Stimulated activated CD8-positive, alpha-beta memory T cell treated with anti-CD3 and anti-CD28 coated beads, Interleukin-15, amount 100 ng/mL, for 1 hour (primary cell): Measurements from ENCODE around the gene ACBD5.

ENCODE experiments used
- DNase-seq: peaks from one replicate; pipeline ENCODE4 v3.0.0-alpha.2; 2020; ENCODE audit warnings: low read depth

The ACBD5 gene

DNA sequence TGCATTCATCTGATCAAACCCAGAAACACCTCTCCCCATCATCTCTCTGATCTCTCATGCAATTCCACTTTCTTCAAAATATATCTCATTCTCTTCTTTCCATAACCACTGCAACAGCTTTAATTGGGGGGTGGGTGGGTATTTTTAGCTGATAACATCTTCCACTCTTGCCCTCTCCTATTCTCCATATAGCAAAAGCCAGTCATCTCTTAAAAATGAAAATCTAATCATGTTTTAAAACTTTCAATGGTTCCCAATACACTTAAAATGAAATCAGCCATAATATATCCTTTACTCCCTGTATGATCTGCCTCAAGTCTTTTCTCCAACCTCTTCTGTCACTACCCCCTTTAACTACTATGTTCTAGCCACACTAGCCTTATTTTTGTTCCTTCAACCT lies 87.9 kb downstream of the ACBD5 start:
- DNase-seq = no peak

- no peak for DNase-seq
Observed at GRCh38 chr10:27150261-27150660, 90.3 kb downstream of the ACBD5 start.

- no peak for DNase-seq
Observed at GRCh38 chr10:27147701-27148100, 92.9 kb downstream of the ACBD5 start.

DNA sequence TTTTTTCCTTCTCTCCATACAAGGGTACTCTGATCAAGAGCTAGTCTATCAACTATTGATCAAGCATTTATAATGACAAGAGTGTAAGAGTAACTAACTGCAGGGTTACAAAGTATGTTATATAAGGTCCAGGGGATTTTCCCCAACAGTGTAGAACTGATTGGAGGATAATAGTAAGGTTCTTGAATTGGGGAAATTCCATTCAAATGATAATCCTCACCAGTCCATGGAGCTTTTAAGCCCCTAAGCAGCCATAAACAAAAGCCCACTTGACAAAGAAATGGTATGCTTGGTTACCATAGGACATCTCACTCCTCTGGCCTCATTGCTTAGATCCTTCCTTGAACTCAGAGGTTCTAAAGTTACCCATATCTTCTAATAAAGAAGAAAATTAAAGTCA lies 94.7 kb downstream of the ACBD5 start:
- no peak for DNase-seq
